ENCODE results near the gene DNAAF6. TPM values are rescaled to one million over a fixed set of nuclear protein-coding genes. Genes with fewer than 3 reads are reported as not detected.
"Not testable (repeated sequence)": the region's sequence is repeated elsewhere in the genome, so short reads cannot be mapped to it uniquely, and the experiment has no call there.

The DNAAF6 gene
- total RNA-seq (1 to 10 TPM; 3.3 to 4.9 TPM), polyA plus RNA-seq (1 to 10 TPM; 1.7 to 2.7 TPM)
- long read RNA-seq, donor 1, partial matches to known transcripts: 0 of 2 reads
- long read RNA-seq, donor 1, other reads (novel, unspliced or antisense): 0 of 2 reads
- long read RNA-seq, donor 2, partial matches to known transcripts: 0 of 1 reads
- long read RNA-seq, donor 2, other reads (novel, unspliced or antisense): 0 of 1 reads
- long read RNA-seq, donor 3: 0 reads
- long read RNA-seq, donor 4: 0 reads
- long read RNA-seq, donor 5, partial matches to known transcripts: 0 of 1 reads
- long read RNA-seq, donor 5, other reads (novel, unspliced or antisense): 0 of 1 reads

DNA sequence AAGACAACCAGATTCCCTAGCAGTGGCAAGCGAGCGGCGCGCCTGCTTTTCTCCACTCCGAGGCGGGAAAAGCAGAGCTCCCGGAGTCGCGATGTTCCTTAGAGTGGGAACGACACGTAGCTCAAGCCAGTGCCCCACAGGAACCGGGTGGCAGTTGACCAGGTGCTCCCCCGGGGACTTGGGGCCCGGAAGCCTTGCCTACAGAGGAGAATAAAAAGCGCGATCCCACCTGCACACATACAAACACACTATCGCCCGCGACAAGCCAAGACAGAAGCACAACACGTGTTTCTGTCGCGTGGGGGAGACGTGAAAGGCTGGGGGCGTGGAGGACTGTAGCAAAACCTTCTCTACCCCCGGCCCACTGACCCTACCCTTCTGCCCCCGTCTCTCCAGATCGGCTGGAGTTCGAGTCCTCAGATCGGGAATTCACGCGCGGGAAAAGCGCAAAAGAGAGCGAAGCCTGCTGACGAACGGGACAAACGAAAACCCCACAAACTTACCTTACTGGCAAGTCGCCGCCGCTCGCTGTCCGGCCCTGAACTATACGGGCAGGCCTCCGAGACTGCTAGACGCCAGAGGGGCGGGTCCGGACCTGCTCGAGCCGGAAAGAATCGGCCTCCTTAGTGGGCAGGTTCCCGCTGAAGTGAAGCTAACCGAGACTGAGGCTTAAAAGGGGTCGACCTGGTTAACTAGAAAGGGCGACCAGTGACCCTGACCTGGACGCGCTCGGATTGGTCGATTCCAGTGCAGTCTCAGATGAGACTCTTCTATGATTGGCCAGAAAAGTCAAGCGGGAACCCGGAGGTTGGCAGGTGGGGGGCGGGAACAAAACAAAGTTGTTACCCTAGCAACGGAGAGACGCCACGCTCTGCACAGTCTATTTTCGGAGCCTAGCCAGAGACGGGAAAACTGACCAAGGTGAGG is at the start of gene DNAAF6, which contains the start of gene NUP62CL:
Gene DNAAF6, plus strand, starts transcription at position 842 of the 927 bp plus-strand sequence. CDS start 6,265 bp downstream, outside the sequence.
Gene NUP62CL, minus strand, starts transcription at position 664 of the 927 bp plus-strand sequence. CDS start 31,287 bp downstream, outside the sequence.
- H3K4me1 ChIP-seq (ENCODE audit: control insufficient read depth in 5 of 5, insufficient read depth in 5 of 5, low read length in 5 of 5): peaks cover 0 to 4% (median 0%) of the 10 kb centered on the region in 5 donors
- DNase-seq (peak; percentile 57 to 68 (median 66)), ATAC-seq (ENCODE audit: insufficient read depth, low FRiP score) (peak; percentile 87)
- peaks cover 3 to 20% (median 17%) of the 10 kb centered on the region in 3 donors for H3K27me3 ChIP-seq (ENCODE audit: control insufficient read depth in 3 of 3, insufficient read depth in 3 of 3, low read length in 2 of 3)
- WGBS, 2 donors: 1 to 30% methylated on average over 59 to 66 of the region's 66 CpGs
- H3K9ac ChIP-seq (ENCODE audit: insufficient read depth in 1 of 2, low read length in 2 of 2): peak within 1 kb of the TSS in 1 of 2 donors; percentile 32
- peaks cover 0 to 8% (median 0%) of the 10 kb centered on the region in 4 donors for H3K9me3 ChIP-seq (ENCODE audit: control insufficient read depth in 4 of 4, insufficient read depth in 3 of 4, low read length in 3 of 4)
- H3K4me3 ChIP-seq: peak within 1 kb of the TSS; percentile 21
- no peak within 1 kb of the TSS for H3K27ac ChIP-seq (ENCODE audit: low read depth in 1 of 2, low read length in 1 of 2)
- H3K36me3 ChIP-seq (ENCODE audit: control insufficient read depth in 4 of 4, insufficient read depth in 4 of 4, low read length in 4 of 4): no peaks in the 10 kb centered on the region
- TF ChIP-seq CTCF (IDR thresholded peaks at IDR 0.05; ENCODE audit: control extremely low read depth, extremely low read depth): no peak

- not testable (repeated sequence) for ATAC-seq (ENCODE audit: insufficient read depth, low FRiP score); H3K27me3 ChIP-seq (ENCODE audit: control insufficient read depth in 3 of 3, insufficient read depth in 3 of 3, low read length in 2 of 3); H3K27ac ChIP-seq (ENCODE audit: low read depth in 1 of 2, low read length in 1 of 2); H3K4me1 ChIP-seq (ENCODE audit: control insufficient read depth in 5 of 5, insufficient read depth in 5 of 5, low read length in 5 of 5); H3K9ac ChIP-seq (ENCODE audit: insufficient read depth in 1 of 2, low read length in 2 of 2); H3K9me3 ChIP-seq (ENCODE audit: control insufficient read depth in 4 of 4, insufficient read depth in 3 of 4, low read length in 3 of 4); DNase-seq; H3K4me3 ChIP-seq; H3K36me3 ChIP-seq (ENCODE audit: control insufficient read depth in 4 of 4, insufficient read depth in 4 of 4, low read length in 4 of 4)
- WGBS, 2 donors: 79 to 100% methylated on average over 1 to 4 of the region's 4 CpGs
Measured at GRCh38 chrX:107157618-107158017, 48.8 kb upstream of the DNAAF6 start.

DNA sequence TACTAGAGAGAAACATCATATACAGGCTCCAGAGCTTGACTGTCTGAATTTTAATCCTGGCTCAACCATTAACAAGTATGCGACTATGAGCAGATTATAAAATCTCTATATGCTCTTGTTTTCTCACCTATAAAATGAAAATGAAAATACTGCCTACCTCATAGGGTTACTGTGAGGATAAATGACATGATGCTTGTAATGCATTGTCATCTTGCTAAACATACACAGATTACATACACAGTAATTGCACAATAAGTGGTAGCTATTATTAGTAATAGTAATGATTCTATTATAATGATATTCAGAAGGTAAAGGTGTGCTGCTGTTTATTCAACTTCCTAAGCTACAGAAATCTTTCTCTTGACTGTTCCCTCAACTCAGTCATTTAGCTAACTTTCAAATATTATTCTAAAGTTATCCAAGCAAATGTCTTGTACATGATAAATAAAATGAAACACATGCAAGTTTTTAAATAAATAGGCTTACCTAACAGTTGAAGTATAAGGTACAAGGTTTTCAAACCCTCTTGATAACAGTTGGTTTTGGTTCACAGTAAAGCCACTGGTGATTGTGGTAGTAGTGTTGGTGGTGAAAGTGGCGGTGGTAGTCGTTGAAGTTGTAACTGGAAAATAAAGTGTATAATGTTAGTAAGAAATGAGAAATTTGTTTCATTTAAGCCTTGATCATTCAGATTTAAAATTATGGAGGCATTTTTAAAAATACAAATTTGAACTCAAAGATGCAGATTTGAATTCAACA is 39.1 kb upstream of the DNAAF6 start:
- Histone ChIP-seq H3K36me3 (ENCODE audit: control insufficient read depth in 4 of 4, insufficient read depth in 4 of 4, low read length in 4 of 4) (no peaks in the 10 kb centered on the region), H3K4me1 (ENCODE audit: control insufficient read depth in 5 of 5, insufficient read depth in 5 of 5, low read length in 5 of 5) (no peaks in the 10 kb centered on the region), H3K4me3 (no peak overlapping the region), H3K9me3 (ENCODE audit: control insufficient read depth in 4 of 4, insufficient read depth in 3 of 4, low read length in 3 of 4) (no peaks in the 10 kb centered on the region), H3K9ac (ENCODE audit: insufficient read depth in 1 of 2, low read length in 2 of 2) (no peak overlapping the region), H3K27ac (ENCODE audit: low read depth in 1 of 2, low read length in 1 of 2) (no peak overlapping the region), H3K27me3 (ENCODE audit: control insufficient read depth in 3 of 3, insufficient read depth in 3 of 3, low read length in 2 of 3) (peaks cover 0 to 19% (median 0%) of the 10 kb centered on the region in 3 donors)
- ATAC-seq (ENCODE audit: insufficient read depth, low FRiP score) (no peak), DNase-seq (no peak)
- TF ChIP-seq CTCF (IDR thresholded peaks at IDR 0.05; ENCODE audit: control extremely low read depth, extremely low read depth): no peak
- 74 to 96% methylated on average over 3 of the region's 3 CpGs for WGBS, 2 donors

Measured in lung (tissue), 16 donors.